Measurements from ENCODE around the gene GABRB3. TPM values are rescaled to one million over a fixed set of nuclear protein-coding genes. Genes with fewer than 3 reads are reported as not detected.

Gene GABRB3
- total RNA-seq, 4 donors from 2014 or later, result 0.67 to 3.2 (median 2.2) TPM

DNA sequence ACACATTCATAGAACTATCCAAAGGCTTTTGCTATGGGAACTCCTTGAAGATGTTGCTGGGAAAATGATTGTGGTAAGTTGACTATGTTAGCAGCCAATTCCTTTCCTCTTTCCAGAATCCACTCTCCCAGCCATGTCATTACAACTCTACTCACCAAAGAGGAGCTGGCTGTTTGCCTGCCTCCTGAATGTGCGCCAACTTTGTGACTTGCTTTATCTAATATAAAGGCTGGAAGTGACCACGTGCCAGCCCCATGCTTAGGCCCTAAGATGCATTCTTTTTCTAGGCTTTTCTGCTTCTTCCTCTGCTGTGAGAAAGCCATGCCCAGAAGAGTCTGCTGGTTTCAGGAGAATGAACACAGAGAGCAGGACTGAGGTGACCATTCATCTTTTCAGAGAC is 182.2 kb downstream of the GABRB3 start:
- TF ChIP-seq POLR2A (IDR thresholded peaks at IDR 0.05), result no peak
- TF ChIP-seq, protein P1, sequence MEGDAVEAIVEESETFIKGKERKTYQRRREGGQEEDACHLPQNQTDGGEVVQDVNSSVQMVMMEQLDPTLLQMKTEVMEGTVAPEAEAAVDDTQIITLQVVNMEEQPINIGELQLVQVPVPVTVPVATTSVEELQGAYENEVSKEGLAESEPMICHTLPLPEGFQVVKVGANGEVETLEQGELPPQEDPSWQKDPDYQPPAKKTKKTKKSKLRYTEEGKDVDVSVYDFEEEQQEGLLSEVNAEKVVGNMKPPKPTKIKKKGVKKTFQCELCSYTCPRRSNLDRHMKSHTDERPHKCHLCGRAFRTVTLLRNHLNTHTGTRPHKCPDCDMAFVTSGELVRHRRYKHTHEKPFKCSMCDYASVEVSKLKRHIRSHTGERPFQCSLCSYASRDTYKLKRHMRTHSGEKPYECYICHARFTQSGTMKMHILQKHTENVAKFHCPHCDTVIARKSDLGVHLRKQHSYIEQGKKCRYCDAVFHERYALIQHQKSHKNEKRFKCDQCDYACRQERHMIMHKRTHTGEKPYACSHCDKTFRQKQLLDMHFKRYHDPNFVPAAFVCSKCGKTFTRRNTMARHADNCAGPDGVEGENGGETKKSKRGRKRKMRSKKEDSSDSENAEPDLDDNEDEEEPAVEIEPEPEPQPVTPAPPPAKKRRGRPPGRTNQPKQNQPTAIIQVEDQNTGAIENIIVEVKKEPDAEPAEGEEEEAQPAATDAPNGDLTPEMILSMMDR (IDR thresholded peaks at IDR 0.05), result no peak
- Histone ChIP-seq H3K9me3 (no peaks in the 10 kb centered on the region), H3K27me3 (no peaks in the 10 kb centered on the region), H3K4me3 (no peak overlapping the region), H3K27ac (no peak overlapping the region), H3K4me1 (no peaks in the 10 kb centered on the region), H3K36me3 (no peaks in the 10 kb centered on the region)
- DNase-seq, result no peak

DNA sequence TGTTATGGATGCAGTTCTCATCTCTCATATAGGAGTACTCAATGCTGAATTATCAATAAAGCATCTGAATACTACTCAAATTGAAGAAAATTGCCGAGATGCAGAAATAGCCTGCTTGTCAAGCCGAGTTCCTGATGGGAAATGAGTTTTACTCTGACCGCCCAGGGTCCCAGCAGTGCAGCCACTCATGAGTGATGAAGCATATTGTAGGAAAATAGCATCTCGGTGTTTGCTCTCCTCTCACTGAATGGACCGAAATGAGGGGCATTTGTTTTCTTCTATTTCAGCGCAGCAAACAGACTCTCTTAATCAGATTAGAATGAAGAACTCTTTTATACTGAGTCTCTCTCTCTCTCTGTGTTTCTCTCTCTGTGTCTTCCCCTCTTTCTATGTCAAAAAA is 190.0 kb downstream of the GABRB3 start:
- Histone ChIP-seq H3K4me1 (no peaks in the 10 kb centered on the region), H3K9me3 (no peaks in the 10 kb centered on the region), H3K27ac (no peak overlapping the region), H3K36me3 (no peaks in the 10 kb centered on the region), H3K27me3 (no peaks in the 10 kb centered on the region), H3K4me3 (no peak overlapping the region)
- TF ChIP-seq, protein P1 (IDR thresholded peaks at IDR 0.05), result no peak
- no peak for TF ChIP-seq POLR2A (IDR thresholded peaks at IDR 0.05)
- no peak for DNase-seq

DNA sequence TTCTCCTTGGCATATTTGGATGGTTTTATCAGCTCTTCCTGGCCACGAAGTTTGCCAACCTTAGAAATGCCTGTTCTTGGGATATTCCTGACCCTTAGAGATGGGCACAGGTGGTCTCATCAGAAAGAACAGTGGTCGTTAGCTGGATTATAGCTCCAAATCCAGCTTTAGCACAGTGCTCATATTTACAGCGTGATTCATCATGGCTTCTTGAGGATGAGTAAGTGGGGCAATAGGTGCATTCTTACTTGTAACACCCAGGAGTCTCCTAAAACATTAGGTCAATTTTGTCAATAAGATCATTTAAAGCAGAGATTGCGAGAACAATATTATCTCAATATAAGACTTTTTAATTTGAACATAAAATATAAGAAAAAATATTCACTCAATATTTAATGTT is 191.9 kb downstream of the GABRB3 start:
- H3K27me3 ChIP-seq, result no peaks in the 10 kb centered on the region
- H3K9me3 ChIP-seq, result no peaks in the 10 kb centered on the region
- DNase-seq, result no peak
- no peaks in the 10 kb centered on the region for H3K4me1 ChIP-seq
- TF ChIP-seq POLR2A (IDR thresholded peaks at IDR 0.05), result no peak
- TF ChIP-seq, protein P1 (IDR thresholded peaks at IDR 0.05), result no peak
- no peaks in the 10 kb centered on the region for H3K36me3 ChIP-seq
- H3K27ac ChIP-seq, result no peak overlapping the region
- no peak overlapping the region for H3K4me3 ChIP-seq

DNA sequence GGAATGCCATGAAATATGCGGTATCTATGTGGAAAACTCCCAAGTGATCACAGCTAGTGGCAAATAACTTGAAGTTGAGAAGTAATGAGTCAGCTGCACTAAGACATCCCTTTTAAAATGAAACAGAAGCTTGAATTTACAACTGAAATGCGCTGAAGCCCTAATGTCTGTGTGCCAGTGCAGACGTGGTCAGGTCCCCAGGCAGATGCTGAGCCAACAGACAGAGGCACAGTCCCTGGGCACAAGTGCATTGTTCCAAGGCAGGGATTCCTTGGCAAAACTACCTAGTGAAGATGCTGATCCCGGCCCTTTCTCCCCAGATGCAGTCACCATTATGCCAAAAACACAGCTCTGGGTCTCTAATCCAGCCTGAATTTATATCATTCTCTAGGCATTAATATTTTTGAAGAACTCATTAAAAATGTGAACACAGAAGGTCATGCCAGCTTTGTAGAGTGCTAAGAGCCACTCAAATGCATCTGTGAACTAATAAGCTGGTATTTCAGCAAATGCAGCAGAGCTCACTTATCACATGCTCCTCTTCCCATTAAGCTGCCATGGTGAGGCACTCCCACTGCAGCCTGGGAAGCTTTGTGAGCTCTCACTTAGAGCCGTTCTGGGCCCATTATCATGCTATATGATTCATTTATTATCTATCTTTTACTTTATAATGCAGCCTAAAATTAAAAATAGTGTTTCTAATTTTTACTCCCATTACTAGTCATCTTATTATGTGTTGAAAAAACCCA is 200.1 kb downstream of the GABRB3 start:
- no peak overlapping the region for H3K4me3 ChIP-seq
- TF ChIP-seq, protein P1 (IDR thresholded peaks at IDR 0.05), result no peak
- TF ChIP-seq POLR2A (IDR thresholded peaks at IDR 0.05), result no peak
- no peak for DNase-seq
- H3K9me3 ChIP-seq, result peaks cover 0 to 4% (median 0%) of the 10 kb centered on the region in 4 donors
- H3K27me3 ChIP-seq, result no peaks in the 10 kb centered on the region
- no peak overlapping the region for H3K27ac ChIP-seq
- H3K36me3 ChIP-seq, result no peaks in the 10 kb centered on the region
- no peaks in the 10 kb centered on the region for H3K4me1 ChIP-seq

DNA sequence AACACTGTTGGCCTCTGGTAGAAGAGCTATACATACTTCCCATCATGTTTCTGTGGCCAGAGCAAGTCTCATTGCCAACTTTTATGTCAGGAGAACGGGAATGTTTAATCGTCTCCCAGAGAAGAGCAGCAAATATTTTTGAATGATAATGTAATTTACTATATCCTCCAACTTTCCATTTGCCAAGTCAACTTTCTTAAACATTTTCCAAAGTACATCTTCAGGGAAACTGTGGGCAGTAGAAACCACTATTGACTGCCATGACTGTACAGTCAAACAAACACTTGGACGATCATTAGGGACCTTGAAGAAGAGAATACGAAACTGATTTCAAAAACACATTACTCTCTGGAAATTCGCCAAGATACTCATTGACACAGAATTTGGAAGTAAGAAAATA is 201.5 kb downstream of the GABRB3 start:
- H3K4me1 ChIP-seq, result no peaks in the 10 kb centered on the region
- no peak for DNase-seq
- no peak for TF ChIP-seq POLR2A (IDR thresholded peaks at IDR 0.05)
- TF ChIP-seq, protein P1 (IDR thresholded peaks at IDR 0.05), result no peak
- no peak overlapping the region for H3K27ac ChIP-seq
- peaks cover 0 to 4% (median 0%) of the 10 kb centered on the region in 4 donors for H3K9me3 ChIP-seq
- no peaks in the 10 kb centered on the region for H3K27me3 ChIP-seq
- H3K4me3 ChIP-seq, result no peak overlapping the region
- H3K36me3 ChIP-seq, result no peaks in the 10 kb centered on the region

Data from Peyer's patch (tissue), 4 donors.